ENCODE results near the gene RYR3.

RYR3 gene

DNA sequence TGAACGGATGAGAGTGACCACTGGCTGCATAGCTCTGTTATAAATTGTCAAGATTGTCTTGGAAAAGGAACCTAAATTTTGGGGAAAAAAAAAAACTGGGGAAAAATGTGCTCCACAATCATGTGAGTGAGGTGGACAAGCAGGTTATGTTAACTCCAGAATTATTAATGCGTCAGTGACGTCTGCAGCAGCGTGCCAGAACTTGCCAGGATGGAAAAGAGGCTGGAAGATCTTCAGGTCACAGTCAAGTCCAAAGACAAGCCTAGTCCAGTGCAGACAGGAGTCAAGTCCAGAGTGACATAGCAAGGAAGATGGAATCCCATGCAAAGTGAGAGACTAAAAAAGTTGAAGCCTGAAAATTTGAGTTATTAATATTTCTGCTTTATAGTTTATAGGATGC lies 140.6 kb downstream of the RYR3 start:
- no peak for DNase-seq (ENCODE audit: low read depth)

DNA sequence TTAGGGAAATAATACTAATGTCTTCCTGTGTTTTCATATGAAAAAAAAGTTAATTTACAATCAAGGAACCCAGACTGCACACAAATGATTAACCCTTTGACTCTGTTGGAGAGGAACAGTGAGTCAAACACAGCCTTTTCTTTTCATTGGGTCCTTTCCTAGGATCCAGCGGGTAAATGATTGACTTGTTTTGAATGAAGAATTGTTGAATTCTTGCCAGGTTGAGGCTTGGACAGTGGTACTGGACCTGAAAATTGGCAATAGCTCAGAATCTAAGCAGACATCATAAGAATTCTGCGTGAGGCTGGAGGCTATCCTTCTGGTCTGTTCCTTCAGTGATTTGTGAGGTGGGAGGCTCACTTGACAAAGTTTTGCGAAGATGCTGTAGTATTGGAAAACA lies 143.0 kb downstream of the RYR3 start:
- DNase-seq (ENCODE audit: low read depth), result no peak

DNA sequence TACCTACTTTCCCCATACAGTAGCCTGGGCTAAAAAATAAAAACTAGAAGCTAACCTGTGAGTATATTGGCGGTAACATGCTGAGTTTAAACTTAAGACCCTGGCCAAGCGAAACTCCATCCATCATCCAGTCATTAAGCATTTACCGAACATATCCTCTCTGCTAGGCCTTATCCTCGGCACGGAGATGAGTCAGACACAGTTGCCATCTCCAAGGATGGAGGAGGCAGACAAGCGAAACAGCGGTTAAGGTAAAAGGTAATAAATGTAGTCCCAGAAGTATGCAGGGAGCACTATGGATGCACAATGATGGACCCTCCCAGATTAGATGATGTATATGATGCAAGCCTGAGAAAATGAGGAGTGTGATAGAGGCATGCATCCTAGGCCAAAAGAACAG lies 143.6 kb downstream of the RYR3 start:
- DNase-seq (ENCODE audit: low read depth), result no peak

DNA sequence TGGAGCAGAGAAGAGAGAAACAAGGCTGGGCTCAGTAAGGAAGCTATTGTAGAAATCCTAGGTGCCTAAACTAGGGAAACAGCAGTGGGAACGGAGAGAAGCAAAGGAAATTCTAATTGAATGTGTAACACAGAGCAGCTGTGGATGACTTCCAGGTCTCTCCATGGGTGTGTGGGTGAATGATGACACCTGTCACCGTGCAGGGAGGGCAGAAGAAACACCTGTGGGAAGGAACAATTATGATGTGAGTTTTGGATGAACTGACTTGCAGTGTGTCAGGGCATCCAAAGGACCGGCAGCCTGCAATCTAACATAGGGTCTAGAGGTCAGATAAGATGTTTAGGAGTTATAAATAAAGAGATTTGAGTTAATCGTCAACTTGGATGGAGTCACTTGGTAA lies 144.2 kb downstream of the RYR3 start:
- DNase-seq (ENCODE audit: low read depth), result no peak

GRCh38 chr15:33458421-33458820 lies 147.7 kb downstream of the RYR3 start:
- DNase-seq (ENCODE audit: low read depth), result no peak

- no peak for DNase-seq (ENCODE audit: low read depth)
Observed at GRCh38 chr15:33460166-33460805, 149.5 kb downstream of the RYR3 start.

DNA sequence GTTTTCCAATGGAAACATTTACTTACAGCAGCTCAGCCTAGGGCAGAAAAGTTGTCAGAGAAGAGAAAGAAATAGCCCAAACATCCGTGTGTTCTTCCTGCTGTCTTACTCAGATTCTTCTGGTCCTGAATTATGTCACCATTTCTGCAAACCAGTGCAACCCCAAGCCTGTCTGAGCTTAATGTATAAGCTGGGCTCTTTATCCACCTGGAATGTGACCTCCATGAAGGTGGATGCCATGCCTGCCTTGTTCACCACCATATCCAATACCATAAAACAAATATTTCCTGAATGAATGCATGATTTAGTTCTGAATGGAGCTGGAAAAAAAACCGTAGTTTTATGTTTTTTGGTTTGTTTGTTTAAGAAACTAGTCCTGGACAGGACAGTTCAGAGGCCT lies 150.9 kb downstream of the RYR3 start:
- DNase-seq (ENCODE audit: low read depth), result no peak

DNA sequence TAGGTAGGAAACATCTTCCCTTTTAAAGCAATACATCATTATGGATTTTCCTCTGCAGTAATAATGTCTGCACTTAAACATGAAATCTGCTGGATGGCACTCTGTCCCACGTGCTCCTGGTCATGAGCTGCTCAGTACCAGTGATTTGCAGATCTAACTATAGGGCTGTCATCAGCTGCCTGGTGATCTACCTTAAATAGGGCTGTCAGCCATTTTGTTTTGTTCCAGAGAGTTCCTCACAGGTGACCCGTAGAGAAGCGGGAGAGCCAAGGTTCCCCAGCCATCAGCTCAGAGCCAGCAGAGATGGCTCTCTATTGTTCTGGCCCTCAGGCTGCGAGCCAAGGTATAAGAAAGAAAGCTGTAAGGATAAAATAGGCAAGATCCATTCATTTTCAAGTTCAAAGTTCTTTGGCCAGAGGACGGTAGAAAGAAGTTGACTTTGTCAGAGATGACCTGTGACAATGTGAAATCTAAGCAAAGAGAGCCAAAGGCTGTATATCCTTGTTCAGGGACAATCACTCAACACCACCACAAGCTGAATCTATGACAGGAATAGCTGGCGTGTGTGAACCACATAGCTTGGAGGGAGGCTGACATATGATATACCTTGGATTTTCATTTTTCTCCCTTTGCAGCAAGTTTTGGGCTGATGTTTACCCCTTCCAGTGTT lies 156.5 kb downstream of the RYR3 start:
- DNase-seq (ENCODE audit: low read depth), result no peak

DNA sequence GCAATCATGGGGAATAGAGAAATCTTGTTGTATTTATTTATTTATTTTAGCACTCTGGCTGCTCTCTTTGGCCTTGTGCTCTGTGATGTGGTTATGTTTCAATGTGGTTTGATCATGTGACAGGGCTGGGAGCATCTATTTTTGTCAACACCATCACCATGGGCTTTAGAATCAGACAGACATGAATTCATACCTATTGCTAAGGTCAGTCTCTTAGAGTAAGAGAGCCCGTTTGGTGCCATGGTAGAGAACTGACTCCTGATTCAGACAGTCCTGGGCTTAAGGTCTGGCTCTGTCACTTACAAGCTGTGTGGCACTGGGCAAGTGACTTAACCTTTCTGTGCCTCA lies 157.0 kb downstream of the RYR3 start:
- DNase-seq (ENCODE audit: low read depth), result no peak

DNA sequence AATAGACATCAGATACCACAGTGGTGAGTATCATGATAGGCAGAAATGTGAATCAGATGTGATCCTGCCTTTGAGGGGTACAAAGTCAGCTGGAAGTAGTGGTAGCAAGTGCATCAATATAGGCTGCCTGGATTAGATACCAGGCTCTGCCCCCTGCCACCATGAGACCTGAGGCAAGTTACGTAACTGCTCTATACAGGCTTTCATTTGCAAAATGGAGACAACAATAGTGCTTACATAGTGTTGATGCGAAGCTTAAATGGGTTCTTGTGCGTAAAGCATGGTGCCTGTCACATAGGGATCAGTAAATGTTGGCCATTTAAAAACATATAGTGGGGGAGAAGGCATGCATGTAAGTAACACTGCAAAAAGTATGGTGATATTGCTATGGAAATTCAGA lies 158.0 kb downstream of the RYR3 start:
- DNase-seq (ENCODE audit: low read depth), result no peak

DNA sequence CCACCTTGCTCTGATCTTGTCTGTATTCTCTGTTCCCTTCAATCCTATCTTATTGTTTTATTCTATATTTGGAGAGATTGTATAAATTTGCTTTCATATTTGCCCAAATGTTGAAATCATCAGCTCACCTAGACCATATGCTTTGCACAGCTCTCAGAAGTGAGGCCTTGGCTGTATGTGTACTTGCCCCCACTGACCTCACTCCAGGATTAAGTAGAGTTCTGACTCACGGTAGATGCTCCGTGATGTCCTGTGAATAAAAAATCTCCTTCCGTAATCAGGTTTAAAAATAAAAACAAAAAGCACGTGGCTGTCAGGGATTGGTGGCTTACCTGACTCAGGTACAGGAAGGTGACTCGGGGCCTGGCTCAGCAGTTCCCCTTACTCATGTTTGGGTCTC lies 162.2 kb downstream of the RYR3 start:
- DNase-seq (ENCODE audit: low read depth), result no peak

DNA sequence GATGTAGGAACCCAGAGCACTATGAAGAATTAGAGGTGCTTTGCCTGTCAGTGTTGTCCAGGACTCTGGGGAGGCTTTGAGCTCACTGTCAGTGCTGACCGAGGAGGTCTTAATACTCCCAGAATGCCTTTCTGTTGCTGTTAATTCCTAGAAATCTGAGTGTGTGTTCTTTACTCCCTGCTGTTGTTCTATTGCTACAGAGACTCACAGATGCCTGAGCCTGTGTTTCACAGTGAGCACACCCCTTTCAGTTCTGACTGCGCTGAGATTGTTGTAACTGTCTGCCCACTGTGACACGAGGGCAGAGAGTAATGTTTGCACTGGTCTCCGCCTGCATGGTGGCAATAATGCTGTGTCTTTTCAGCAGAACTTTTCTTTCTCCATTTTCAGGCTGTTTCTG lies 162.9 kb downstream of the RYR3 start:
- no peak for DNase-seq (ENCODE audit: low read depth)

GRCh38 chr15:33476076-33476475 lies 165.3 kb downstream of the RYR3 start:
- no peak for DNase-seq (ENCODE audit: low read depth)

GRCh38 chr15:33476908-33477307 lies 166.1 kb downstream of the RYR3 start:
- no peak for DNase-seq (ENCODE audit: low read depth)

DNA sequence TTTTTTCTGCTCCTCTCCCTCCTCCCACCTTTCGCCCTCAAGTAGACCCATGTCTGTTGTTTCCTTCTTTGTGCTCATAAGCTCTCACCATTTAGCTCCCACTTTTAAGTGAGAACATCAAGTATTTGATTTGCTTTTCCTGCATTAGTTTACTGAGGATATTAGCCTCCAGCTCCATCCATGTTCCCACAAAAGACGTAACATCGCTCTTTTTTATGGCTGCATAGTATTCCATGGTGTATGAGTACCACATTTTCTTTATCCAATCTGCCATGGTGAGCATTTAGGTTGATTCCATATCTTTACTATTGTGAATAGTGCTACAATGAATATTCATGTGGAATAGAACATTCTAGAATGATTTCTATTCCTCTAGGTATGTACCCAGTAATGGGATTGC lies 178.6 kb downstream of the RYR3 start:
- DNase-seq (ENCODE audit: low read depth), result no peak

- DNase-seq (ENCODE audit: low read depth), result no peak
Observed at GRCh38 chr15:33490703-33491102, 179.9 kb downstream of the RYR3 start.

GRCh38 chr15:33492434-33493052 lies 181.8 kb downstream of the RYR3 start:
- no peak for DNase-seq (ENCODE audit: low read depth)

GRCh38 chr15:33494306-33494705 lies 183.5 kb downstream of the RYR3 start:
- DNase-seq (ENCODE audit: low read depth), result no peak

- no peak for DNase-seq (ENCODE audit: low read depth)
Observed at GRCh38 chr15:33500432-33501195, 189.8 kb downstream of the RYR3 start.

DNA sequence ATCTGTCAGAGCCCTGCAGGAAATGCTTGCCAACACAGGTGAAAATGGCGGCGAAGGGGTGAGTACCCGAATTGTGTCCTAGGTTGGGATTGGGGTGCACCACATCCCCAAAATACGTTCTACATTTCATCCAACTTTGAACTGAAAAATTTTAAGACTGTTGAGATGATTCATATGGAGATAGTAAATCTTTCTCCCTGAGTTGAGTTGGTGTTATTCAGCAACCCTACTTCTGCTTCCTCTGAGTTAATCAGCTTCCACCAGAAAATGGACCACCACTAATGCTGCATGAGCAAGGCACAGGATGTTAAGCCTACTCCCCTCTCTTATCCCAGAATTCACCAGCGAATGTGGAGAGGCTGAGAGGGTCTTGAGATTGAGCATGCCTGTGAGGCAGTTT lies 192.9 kb downstream of the RYR3 start:
- DNase-seq (ENCODE audit: low read depth), result no peak

GRCh38 chr15:33506781-33507296 lies 196.1 kb downstream of the RYR3 start:
- DNase-seq (ENCODE audit: low read depth), result no peak

DNA sequence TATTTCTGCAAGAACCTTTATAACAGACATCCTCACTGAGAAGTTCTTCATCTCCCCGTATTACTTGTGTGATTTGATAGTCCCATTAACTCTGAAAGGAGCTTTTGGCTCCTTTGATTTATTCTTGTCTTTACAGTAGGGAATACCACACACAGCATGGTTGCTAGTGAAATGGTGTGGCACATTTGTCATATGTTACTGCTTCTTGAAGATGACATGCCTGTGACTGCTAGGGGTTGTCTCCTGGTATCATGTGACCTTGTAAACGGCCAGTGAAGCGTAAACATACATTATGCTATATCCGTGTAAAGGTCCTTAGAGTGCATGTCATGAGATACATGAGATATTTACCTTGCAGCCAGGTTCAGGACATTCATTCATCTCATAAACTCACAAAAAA lies 197.9 kb downstream of the RYR3 start:
- no peak for DNase-seq (ENCODE audit: low read depth)

DNA sequence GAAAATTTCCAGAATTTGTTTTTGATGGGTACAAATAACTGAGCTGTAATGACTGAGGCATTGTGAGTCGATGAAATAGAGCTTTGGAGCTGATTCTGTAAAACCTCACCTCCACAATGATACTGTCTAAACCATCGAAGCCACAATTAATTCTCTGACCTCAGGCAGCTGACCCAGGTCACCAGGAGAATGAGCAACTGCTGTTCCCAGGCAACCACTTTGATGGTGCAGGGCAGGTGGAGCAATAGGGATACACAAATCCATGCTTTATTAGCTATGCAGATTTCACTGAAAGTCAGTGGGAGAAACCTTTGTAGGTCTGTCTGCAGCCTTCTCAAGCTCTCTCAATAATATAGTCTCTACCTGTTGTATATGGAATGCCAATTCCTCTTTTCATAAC lies 204.4 kb downstream of the RYR3 start:
- no peak for DNase-seq (ENCODE audit: low read depth)
